ENCODE results near the gene SSR3. TPM values are rescaled to one million over a fixed set of nuclear protein-coding genes. Genes with fewer than 3 reads are reported as not detected.

Gene SSR3
- total RNA-seq, 1 experiment from 2014 or later = 177 TPM

- intact Hi-C loops (cut with micrococcal nuclease) = loop anchor here (5.0 kb wide), 2 partner anchors 130 to 595 kb away; partner anchors contain the start of gene TIPARP
- Histone ChIP-seq H3K4me2 (ENCODE audit: low read length) (no peak overlapping the region), H3K9me2 (ENCODE audit: insufficient read depth) (no peaks in the 10 kb centered on the region), H2AFZ (ENCODE audit: low read depth, low read length, poor library complexity, severe bottlenecking) (no peak overlapping the region), H3K79me2 (ENCODE audit: insufficient read depth, low read length) (peaks cover 34% of the 10 kb centered on the region), H3K27ac (ENCODE audit: low read depth, low read length) (no peak overlapping the region), H3K4me1 (ENCODE audit: control insufficient read depth in 1 of 2, insufficient read depth in 2 of 2, low read length in 2 of 2) (no peaks in the 10 kb centered on the region), H3K27me3 (ENCODE audit: insufficient read depth, low read length) (no peaks in the 10 kb centered on the region), H3K36me3 (ENCODE audit: control insufficient read depth in 1 of 2, insufficient read depth in 2 of 2, low read length in 2 of 2) (peaks cover 39 to 61% of the 10 kb centered on the region in 2 experiments), H4K20me1 (ENCODE audit: insufficient read depth) (peaks cover 14% of the 10 kb centered on the region), H3K9me3 (ENCODE audit: control insufficient read depth in 1 of 2, insufficient read depth in 1 of 2, low read depth in 1 of 2, low read length in 2 of 2) (no peaks in the 10 kb centered on the region), H3K9ac (ENCODE audit: low read length) (no peak overlapping the region), H3K4me3 (replicated peaks in 1 of 2; ENCODE audit: low read depth in 1 of 2, low read length in 2 of 2) (no peak overlapping the region)
- no peak for DNase-seq (ENCODE audit: low read depth, low spot score)
- TSS peak; percentile 8 for BruUV-seq (replicated peaks)
- ChIA-PET RAD21 (ENCODE audit: low non-redundant PET in 1 of 2, low total read pairs in 2 of 2, uncharacterized antibody in 2 of 2, unreplicated experiment in 2 of 2) (no interaction called here), POLR2A (no interaction called here), CTCF (interaction anchor here (1.7 to 2.3 kb wide), 2 partner anchors 13 to 540 kb away, joined by 4 to 6 read pairs; no protein-coding TSS in a partner anchor)
- TF ChIP-seq EZH2phosphoT487 (IDR thresholded peaks at IDR 0.05; ENCODE audit: borderline replicate concordance) = no peak
- TF ChIP-seq MAX (IDR thresholded peaks at IDR 0.05) = no peak
- TF ChIP-seq JUND (IDR thresholded peaks at IDR 0.05) = no peak
- TF ChIP-seq POLR2AphosphoS5 (IDR thresholded peaks at IDR 0.05; ENCODE audit: low read depth, low read length) = no peak
- TF ChIP-seq, protein P1, sequence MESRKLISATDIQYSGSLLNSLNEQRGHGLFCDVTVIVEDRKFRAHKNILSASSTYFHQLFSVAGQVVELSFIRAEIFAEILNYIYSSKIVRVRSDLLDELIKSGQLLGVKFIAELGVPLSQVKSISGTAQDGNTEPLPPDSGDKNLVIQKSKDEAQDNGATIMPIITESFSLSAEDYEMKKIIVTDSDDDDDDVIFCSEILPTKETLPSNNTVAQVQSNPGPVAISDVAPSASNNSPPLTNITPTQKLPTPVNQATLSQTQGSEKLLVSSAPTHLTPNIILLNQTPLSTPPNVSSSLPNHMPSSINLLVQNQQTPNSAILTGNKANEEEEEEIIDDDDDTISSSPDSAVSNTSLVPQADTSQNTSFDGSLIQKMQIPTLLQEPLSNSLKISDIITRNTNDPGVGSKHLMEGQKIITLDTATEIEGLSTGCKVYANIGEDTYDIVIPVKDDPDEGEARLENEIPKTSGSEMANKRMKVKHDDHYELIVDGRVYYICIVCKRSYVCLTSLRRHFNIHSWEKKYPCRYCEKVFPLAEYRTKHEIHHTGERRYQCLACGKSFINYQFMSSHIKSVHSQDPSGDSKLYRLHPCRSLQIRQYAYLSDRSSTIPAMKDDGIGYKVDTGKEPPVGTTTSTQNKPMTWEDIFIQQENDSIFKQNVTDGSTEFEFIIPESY (IDR thresholded peaks at IDR 0.05; ENCODE audit: extremely low read depth, insufficient replicate concordance, low read length) = no peak
- no peak for TF ChIP-seq ZFX (IDR thresholded peaks at IDR 0.05)
- TF ChIP-seq SP1 (IDR thresholded peaks at IDR 0.05; ENCODE audit: low read depth) = no peak
- no peak for TF ChIP-seq CBX3 (IDR thresholded peaks at IDR 0.05; ENCODE audit: low read depth)
- no peak for TF ChIP-seq POLR2A (IDR thresholded peaks at IDR 0.05; ENCODE audit: borderline replicate concordance, extremely low read depth, insufficient read depth, insufficient read length)
- no peak for TF ChIP-seq REST (IDR thresholded peaks at IDR 0.05; ENCODE audit: low read depth)
- TF ChIP-seq YY1 (IDR thresholded peaks at IDR 0.05; ENCODE audit: extremely low read depth, insufficient replicate concordance, low read depth, low read length) = no peak
- TF ChIP-seq CTCF (IDR thresholded peaks at IDR 0.05 in 2 of 3, conservative IDR thresholded peaks at IDR 0.05 in 1 of 3; ENCODE audit: borderline replicate concordance in 1 of 3, insufficient read depth in 1 of 3, low read depth in 2 of 3, low read length in 2 of 3) = no peak
- no peak for TF ChIP-seq SRF (IDR thresholded peaks at IDR 0.05; ENCODE audit: low read depth)
- no peak for ATAC-seq
Observed at GRCh38 chr3:156542101-156543042, 12.5 kb downstream of the SSR3 start.

Measured in HCT116 (cell line).